GM12891 (cell line): ENCODE results near the gene FBXL20.
"Not testable (repeated sequence)": the region's sequence is repeated elsewhere in the genome, so short reads cannot be mapped to it uniquely, and the experiment has no call there.

ENCODE experiments used
- POLR2A ChIP-seq: IDR thresholded peaks from 2 replicates; pipeline ENCODE4 v1.6.1; 2011; ENCODE audit warnings: low read depth, low read length, control low read depth
- POLR2AphosphoS5 ChIP-seq: IDR thresholded peaks from 2 replicates; pipeline ENCODE4 v1.6.1; 2011; ENCODE audit warnings: low read depth, low read length, control low read depth
- POU2F2 ChIP-seq: IDR thresholded peaks from 2 replicates; pipeline ENCODE4 v1.6.1; 2011; ENCODE audit warnings: low read depth, mild to moderate bottlenecking, control low read depth, low read length, moderate library complexity

GRCh38 chr17:39292546-39292945, 108.9 kb downstream of the FBXL20 start:
- not testable (repeated sequence) for TF ChIP-seq POLR2A, POLR2AphosphoS5, POU2F2
